Parathyroid adenoma (tissue), 2 donors: ENCODE measurements around the gene OPCML.

Source experiments
- H2AFZ ChIP-seq: fragments of 300-600 bp; sonication (generic); one replicate; pipeline ENCODE4 v1.7.0; 2017; ENCODE audit warnings: antibody characterized with exemption, mild to moderate bottlenecking
- H3K27ac ChIP-seq: fragments of 300-600 bp; sonication (generic); one replicate; pipeline ENCODE4 v1.7.0; 2017
- H3K27me3 ChIP-seq: fragments of 300-600 bp; sonication (generic); one replicate; pipeline ENCODE4 v1.7.0; 2017; ENCODE audit warnings: low read length; ENCODE audit not compliant: control insufficient read depth, insufficient read depth
- H3K36me3 ChIP-seq: fragments of 300-600 bp; sonication (generic); one replicate; pipeline ENCODE4 v1.7.0; 2017; ENCODE audit warnings: low read length; ENCODE audit not compliant: control insufficient read depth, insufficient read depth
- H3K4me1 ChIP-seq: fragments of 300-600 bp; sonication (generic); one replicate; pipeline ENCODE4 v1.7.0; 2017; ENCODE audit warnings: control low read depth
- H3K4me2 ChIP-seq: fragments of 300-600 bp; sonication (generic); one replicate; pipeline ENCODE4 v1.7.0; 2017; ENCODE audit warnings: low read length
- H3K4me3 ChIP-seq: fragments of 300-600 bp; sonication (generic); one replicate; pipeline ENCODE4 v1.7.0; 2017; ENCODE audit warnings: low read depth, low read length
- H3K79me2 ChIP-seq: fragments of 300-600 bp; sonication (generic); one replicate; pipeline ENCODE4 v1.7.0; 2017; ENCODE audit warnings: control low read depth
- H3K9ac ChIP-seq: fragments of 300-600 bp; sonication (generic); one replicate; pipeline ENCODE4 v1.7.0; 2017; ENCODE audit warnings: mild to moderate bottlenecking
- H3K9me3 ChIP-seq: fragments of 300-600 bp; sonication (generic); one replicate; pipeline ENCODE4 v1.7.0; 2017; ENCODE audit warnings: low read length; ENCODE audit not compliant: control insufficient read depth
- TF ChIP-seq, protein P1 (sequence below): fragments of 300-600 bp; sonication (generic); IDR thresholded peaks from one replicate; pipeline ENCODE4 v1.7.0; 2017; ENCODE audit warnings: antibody characterized with exemption, mild to moderate bottlenecking
- donor health status: primary hyperparathyroidism.

Gene OPCML

GRCh38 chr11:133271206-133271605 lies 261.1 kb downstream of the OPCML start:
- Histone ChIP-seq H3K4me3 (no peak overlapping the region), H3K27me3 (no peaks in the 10 kb centered on the region), H3K79me2 (no peaks in the 10 kb centered on the region), H3K9me3 (no peaks in the 10 kb centered on the region), H3K4me2 (no peak overlapping the region), H3K4me1 (no peaks in the 10 kb centered on the region), H3K36me3 (no peaks in the 10 kb centered on the region), H3K9ac (no peak overlapping the region), H3K27ac (no peak overlapping the region), H2AFZ (no peak overlapping the region)
- TF ChIP-seq, protein P1, sequence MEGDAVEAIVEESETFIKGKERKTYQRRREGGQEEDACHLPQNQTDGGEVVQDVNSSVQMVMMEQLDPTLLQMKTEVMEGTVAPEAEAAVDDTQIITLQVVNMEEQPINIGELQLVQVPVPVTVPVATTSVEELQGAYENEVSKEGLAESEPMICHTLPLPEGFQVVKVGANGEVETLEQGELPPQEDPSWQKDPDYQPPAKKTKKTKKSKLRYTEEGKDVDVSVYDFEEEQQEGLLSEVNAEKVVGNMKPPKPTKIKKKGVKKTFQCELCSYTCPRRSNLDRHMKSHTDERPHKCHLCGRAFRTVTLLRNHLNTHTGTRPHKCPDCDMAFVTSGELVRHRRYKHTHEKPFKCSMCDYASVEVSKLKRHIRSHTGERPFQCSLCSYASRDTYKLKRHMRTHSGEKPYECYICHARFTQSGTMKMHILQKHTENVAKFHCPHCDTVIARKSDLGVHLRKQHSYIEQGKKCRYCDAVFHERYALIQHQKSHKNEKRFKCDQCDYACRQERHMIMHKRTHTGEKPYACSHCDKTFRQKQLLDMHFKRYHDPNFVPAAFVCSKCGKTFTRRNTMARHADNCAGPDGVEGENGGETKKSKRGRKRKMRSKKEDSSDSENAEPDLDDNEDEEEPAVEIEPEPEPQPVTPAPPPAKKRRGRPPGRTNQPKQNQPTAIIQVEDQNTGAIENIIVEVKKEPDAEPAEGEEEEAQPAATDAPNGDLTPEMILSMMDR = no peak

DNA sequence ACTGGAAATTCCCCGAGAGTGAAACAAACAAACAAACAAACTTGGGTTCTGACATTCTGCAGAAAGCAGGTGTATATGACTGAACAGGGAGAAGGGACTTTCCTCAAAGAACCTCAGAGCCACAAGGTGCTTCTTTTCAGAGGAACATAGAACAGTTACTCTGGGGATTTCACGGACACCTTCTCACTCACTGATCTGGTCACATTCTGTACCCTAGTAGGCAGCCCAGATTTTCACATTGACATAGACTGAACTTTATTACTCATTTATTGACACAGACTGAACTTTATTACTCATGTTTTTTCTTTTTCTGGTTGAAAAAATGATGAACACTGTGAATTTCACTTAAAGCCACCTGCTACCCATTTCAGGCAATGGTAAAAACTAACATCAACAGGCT lies 263.0 kb downstream of the OPCML start:
- Histone ChIP-seq H3K9ac (no peak overlapping the region), H3K9me3 (no peaks in the 10 kb centered on the region)

GRCh38 chr11:133266986-133267385 lies 265.3 kb downstream of the OPCML start:
- Histone ChIP-seq H3K27me3 (no peaks in the 10 kb centered on the region), H3K36me3 (no peaks in the 10 kb centered on the region), H2AFZ (no peak overlapping the region), H3K9ac (no peak overlapping the region), H3K4me3 (no peak overlapping the region), H3K4me2 (no peak overlapping the region), H3K27ac (no peak overlapping the region), H3K9me3 (no peaks in the 10 kb centered on the region), H3K4me1 (no peaks in the 10 kb centered on the region), H3K79me2 (no peaks in the 10 kb centered on the region)
- TF ChIP-seq, protein P1 = no peak

More for the DNA sequence above, 263.0 kb downstream of the OPCML start:
- Histone ChIP-seq H3K79me2 (no peaks in the 10 kb centered on the region), H3K4me2 (no peak overlapping the region), H3K4me3 (no peak overlapping the region), H3K4me1 (no peaks in the 10 kb centered on the region), H2AFZ (no peak overlapping the region), H3K36me3 (no peaks in the 10 kb centered on the region), H3K27ac (no peak overlapping the region), H3K27me3 (no peaks in the 10 kb centered on the region)
- TF ChIP-seq, protein P1 = no peak

DNA sequence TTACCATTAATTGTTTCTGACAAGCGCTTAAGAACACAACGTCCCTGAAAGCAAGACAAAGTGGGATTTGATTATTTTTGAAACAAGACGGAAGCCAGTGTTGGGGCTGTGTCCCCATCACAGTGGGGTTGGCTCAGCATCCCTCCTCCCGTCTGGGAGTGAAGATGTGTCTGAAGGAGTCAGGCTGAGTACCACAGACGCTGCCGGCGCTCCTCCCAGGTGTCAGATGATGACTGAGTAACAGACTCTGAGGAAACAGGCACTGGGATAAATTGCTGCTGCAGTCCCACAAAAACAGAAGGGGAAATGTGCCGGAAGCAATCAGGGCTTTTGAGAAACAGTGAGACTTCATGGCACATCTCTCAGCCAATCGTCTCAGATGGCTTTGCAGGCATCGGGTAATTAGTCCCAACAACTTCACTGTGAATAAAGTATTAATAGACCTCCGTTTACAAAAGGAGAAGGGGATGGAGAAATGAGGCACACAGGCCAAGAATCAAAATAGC lies 266.7 kb downstream of the OPCML start:
- H3K4me2 ChIP-seq = no peak overlapping the region
- H3K9me3 ChIP-seq = no peaks in the 10 kb centered on the region
- H3K4me3 ChIP-seq = no peak overlapping the region
- H3K79me2 ChIP-seq = no peaks in the 10 kb centered on the region
- no peak overlapping the region for H3K27ac ChIP-seq
- H3K9ac ChIP-seq = no peak overlapping the region
- H3K4me1 ChIP-seq = no peaks in the 10 kb centered on the region
- no peaks in the 10 kb centered on the region for H3K27me3 ChIP-seq
- no peak overlapping the region for H2AFZ ChIP-seq
- H3K36me3 ChIP-seq = no peaks in the 10 kb centered on the region
- TF ChIP-seq, protein P1 = no peak

DNA sequence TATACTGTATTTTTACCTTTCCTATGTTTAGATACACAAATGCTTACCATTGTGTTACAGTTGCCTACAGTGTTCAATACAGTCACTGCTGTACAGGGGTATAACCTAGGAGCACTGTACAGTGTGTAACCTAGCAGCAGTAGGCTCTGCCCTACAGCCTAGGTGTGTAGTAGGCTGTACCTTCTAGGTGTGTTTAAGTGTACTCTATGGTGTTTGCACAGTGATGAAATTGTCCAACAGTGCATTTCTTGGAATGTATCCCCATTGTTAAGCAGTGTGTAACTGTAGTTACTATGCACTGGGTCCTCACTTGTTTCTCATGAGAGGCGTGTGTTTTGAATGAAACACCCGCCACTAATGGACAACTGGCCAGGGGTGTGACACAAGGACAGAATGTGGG lies 269.0 kb downstream of the OPCML start:
- H3K27ac ChIP-seq = no peak overlapping the region
- no peak overlapping the region for H3K4me2 ChIP-seq
- H3K9me3 ChIP-seq = no peaks in the 10 kb centered on the region
- H3K4me3 ChIP-seq = no peak overlapping the region
- no peaks in the 10 kb centered on the region for H3K4me1 ChIP-seq
- H3K9ac ChIP-seq = no peak overlapping the region
- TF ChIP-seq, protein P1 = no peak
- no peak overlapping the region for H2AFZ ChIP-seq
- H3K27me3 ChIP-seq = no peaks in the 10 kb centered on the region
- H3K36me3 ChIP-seq = no peaks in the 10 kb centered on the region
- no peaks in the 10 kb centered on the region for H3K79me2 ChIP-seq
